Endothelial cell of umbilical vein (primary cell): ENCODE data around the gene TAOK1. TPM values are rescaled to one million over a fixed set of nuclear protein-coding genes. Genes with fewer than 3 reads are reported as not detected.

Experiments
- BruUV-seq: library from RNA; stranded (reverse); fragments of 400-500 nt; replicated peaks from 2 replicates; lab custom pipeline; 2021; lab: Mats Ljungman, UMichigan
- CTCF ChIA-PET: fragments of 300-600, 350-600 bp; sonication (Branson Sonifier 250); formaldehyde crosslinking; loops from one replicate; lab custom pipeline; 2021; ENCODE audit warnings: antibody characterized with exemption, inconsistent platforms; lab: Charles Lee
- POLR2A ChIA-PET: fragments of 300-600, 350-600 bp; sonication (Branson Sonifier 250); formaldehyde crosslinking; loops from one replicate; lab custom pipeline; 2021; ENCODE audit warnings: antibody characterized with exemption, inconsistent platforms; lab: Charles Lee
- DNase-seq: peaks from one replicate; pipeline ENCODE4 v3.0.0-alpha.2; 2011; ENCODE audit warnings: low read depth, low spot score
- FAIRE-seq: peaks from 2 replicates; lab custom pipeline; 2011; peaks lifted over from hg19 to GRCh38; lab: Jason Lieb, UNC
- H2AFZ ChIP-seq: 2 replicates; pipeline ENCODE4 v1.6.0; 2012; ENCODE audit warnings: low read depth, low read length, control low read depth, inconsistent platforms
- H3K27ac ChIP-seq: 2 replicates; pipeline ENCODE4 v1.5.1; 2011; ENCODE audit warnings: low read depth, mild to moderate bottlenecking, control low read depth, low read length, moderate library complexity; ENCODE audit not compliant: insufficient read depth
- H3K27me3 ChIP-seq, 2 experiments: 2 replicates each; pipeline versions ENCODE4 v1.6.0 to v1.6.1; 2011; ENCODE audit warnings: low read length in 2 of 2, mixed read lengths in 1 of 2; ENCODE audit not compliant: control insufficient read depth in 2 of 2, insufficient read depth in 2 of 2
- H3K36me3 ChIP-seq, 2 experiments: 2 replicates in 1 of 2; 3 replicates in 1 of 2; pipeline ENCODE4 v1.5.1; 2011; ENCODE audit warnings: low read length in 2 of 2, mild to moderate bottlenecking in 1 of 2, moderate library complexity in 1 of 2; ENCODE audit not compliant: control insufficient read depth in 2 of 2, insufficient read depth in 2 of 2; ENCODE audit errors: extremely low read depth in 1 of 2
- H3K4me1 ChIP-seq: 3 replicates; pipeline ENCODE4 v1.5.1; 2011; ENCODE audit warnings: mild to moderate bottlenecking, low read length; ENCODE audit not compliant: control insufficient read depth, insufficient read depth; ENCODE audit errors: extremely low read depth
- H3K4me2 ChIP-seq: 2 replicates; pipeline ENCODE4 v1.6.1; 2011; ENCODE audit warnings: low read length, control low read depth, mixed read lengths; ENCODE audit not compliant: insufficient read depth
- H3K4me3 ChIP-seq, 3 experiments: fragments of 200-600 bp in 1 of 3; sonication (generic), shearing (Covaris generic) in 1 of 3; replicated peaks in 1 of 3; 2 replicates each; pipeline ENCODE4 v1.5.1; 2011 to 2016; ENCODE audit warnings: control low read depth in 3 of 3, low read length in 3 of 3, mild to moderate bottlenecking in 2 of 3, inconsistent platforms in 1 of 3, low read depth in 1 of 3, moderate library complexity in 1 of 3; ENCODE audit not compliant: insufficient read depth in 1 of 3
- H3K79me2 ChIP-seq: 2 replicates; pipeline ENCODE4 v1.6.0; 2012; ENCODE audit warnings: low read length, inconsistent platforms; ENCODE audit not compliant: control insufficient read depth, insufficient read depth
- H3K9ac ChIP-seq: replicated peaks from 2 replicates; pipeline ENCODE3; 2011; ENCODE audit warnings: low read length, control low read depth; ENCODE audit not compliant: insufficient read depth; ENCODE audit errors: extremely low read depth
- H3K9me1 ChIP-seq: replicated peaks from 3 replicates; pipeline ENCODE4 v1.6.0; 2011; ENCODE audit warnings: mild to moderate bottlenecking, low read length; ENCODE audit not compliant: control insufficient read depth, insufficient read depth; ENCODE audit errors: extremely low read depth
- H3K9me3 ChIP-seq: replicated peaks from 2 replicates; pipeline ENCODE4 v1.5.1; 2012; ENCODE audit warnings: low read length, inconsistent platforms; ENCODE audit not compliant: control insufficient read depth, insufficient read depth
- H4K20me1 ChIP-seq: replicated peaks from 2 replicates; pipeline ENCODE3; 2011; ENCODE audit warnings: mild to moderate bottlenecking, low read length; ENCODE audit not compliant: control insufficient read depth, insufficient read depth; ENCODE audit errors: extremely low read depth
- CTCF ChIP-seq, 2 donors: IDR thresholded peaks; 1 replicate in 1 of 2; 2 replicates in 1 of 2; pipeline ENCODE4 v1.5.1; 2011; ENCODE audit warnings: low read length in 2 of 2, mild to moderate bottlenecking in 2 of 2, moderate library complexity in 2 of 2, control low read depth in 1 of 2, inconsistent platforms in 1 of 2, low read depth in 1 of 2; ENCODE audit not compliant: insufficient read depth in 1 of 2; ENCODE audit errors: extremely low read depth in 1 of 2
- EZH2 ChIP-seq: IDR thresholded peaks from 2 replicates; pipeline ENCODE4 v1.6.1; 2012; ENCODE audit warnings: borderline replicate concordance, low read depth, mild to moderate bottlenecking, moderate library complexity, low read length, inconsistent platforms; ENCODE audit not compliant: severe bottlenecking
- FOS ChIP-seq: IDR thresholded peaks from 2 replicates; pipeline ENCODE4 v1.6.1; 2011; ENCODE audit warnings: mild to moderate bottlenecking, low read length, moderate library complexity, borderline replicate concordance; ENCODE audit not compliant: insufficient read depth
- GATA2 ChIP-seq: IDR thresholded peaks from 2 replicates; pipeline ENCODE4 v1.7.0; 2011; ENCODE audit warnings: low read depth, mild to moderate bottlenecking, moderate library complexity, mixed read lengths, low read length; ENCODE audit not compliant: insufficient read length, insufficient read depth
- JUN ChIP-seq: IDR thresholded peaks from 2 replicates; pipeline ENCODE4 v1.6.1; 2011; ENCODE audit warnings: borderline replicate concordance, low read depth; ENCODE audit not compliant: insufficient read length, insufficient read depth
- MAX ChIP-seq: IDR thresholded peaks from 2 replicates; pipeline ENCODE4 v1.6.1; 2011; ENCODE audit not compliant: insufficient read depth, insufficient read length
- MYC ChIP-seq: IDR thresholded peaks from one replicate; pipeline ENCODE4 v1.6.1; 2011; ENCODE audit warnings: mild to moderate bottlenecking, low read depth, low read length
- POLR2A ChIP-seq: IDR thresholded peaks from 2 replicates; pipeline ENCODE4 v1.6.1; 2012; ENCODE audit warnings: low read depth, mild to moderate bottlenecking, control low read depth, low read length
- POLR2AphosphoS5 ChIP-seq: IDR thresholded peaks from 2 replicates; pipeline ENCODE4 v1.6.1; 2012; ENCODE audit warnings: low read depth, mild to moderate bottlenecking, control low read depth, low read length, moderate library complexity; ENCODE audit not compliant: insufficient read depth
- dilution Hi-C: fragments of 300-500 bp; cut with MboI; formaldehyde crosslinking; loops from one replicate; pipeline ENCODE4 v1.15.0; 2019; ENCODE audit warnings: low sequenced_read_pairs; ENCODE audit not compliant: extremely low pct_ligation_motif_present
- intact Hi-C: fragments of 100-400 bp; cut with micrococcal nuclease; formaldehyde crosslinking; loops from one replicate; pipeline ENCODE4 v1.10.0; 2022
- polyA plus RNA-seq, 4 experiments: library from polyadenylated mRNA; depleted of rRNA in 3 of 4; stranded (reverse) in 3 of 4; unstranded in 1 of 4; fragments of >200 nt; gene quantifications; 2 replicates each; pipeline versions ENCODE4 v1.2.1 to v1.2.3, GENCODE V29; 2011 to 2012; ENCODE audit warnings: missing spikeins in 1 of 4
- total RNA-seq: library from RNA; stranded (reverse); gene quantifications from 2 replicates; pipeline ENCODE4 v1.2.3, GENCODE V29; 2021

Gene TAOK1
- total and polyA plus RNA-seq, 2 donors (not counting 3 experiments of a cell fraction or from before 2014, with no cell fraction given): 11.0 to 82.2 TPM

GRCh38 chr17:29560316-29560715 lies 170.2 kb downstream of the TAOK1 start:
- CTCF ChIA-PET: interaction anchor here (1.0 kb wide), 1 partner anchor 190 kb away, joined by 3 read pairs; no protein-coding TSS in a partner anchor
- Histone ChIP-seq H4K20me1 (no peaks in the 10 kb centered on the region), H3K4me3 (no peak overlapping the region), H3K36me3 (no peaks in the 10 kb centered on the region), H2AFZ (no peak overlapping the region), H3K79me2 (no peaks in the 10 kb centered on the region), H3K9me1 (no peaks in the 10 kb centered on the region), H3K27ac (no peak overlapping the region), H3K9ac (no peak overlapping the region), H3K27me3 (no peaks in the 10 kb centered on the region), H3K4me1 (no peaks in the 10 kb centered on the region), H3K9me3 (no peaks in the 10 kb centered on the region), H3K4me2 (no peak overlapping the region)
- no peak for DNase-seq
- BruUV-seq: no TSS peak
- TF ChIP-seq POLR2AphosphoS5 (no peak), FOS (no peak), CTCF (IDR thresholded peaks at IDR 0.05; ENCODE audit: extremely low read depth in 1 of 2, insufficient read depth in 1 of 2, low read depth in 1 of 2, low read length in 2 of 2) (no peak), EZH2 (no peak), GATA2 (no peak), MYC (no peak), JUN (no peak), MAX (no peak), POLR2A (no peak)
- FAIRE-seq: no peak
- POLR2A ChIA-PET: interaction anchor here (0.6 kb wide), 1 partner anchor 15 kb away, joined by 3 read pairs; no protein-coding TSS in a partner anchor
- dilution Hi-C loops: no loop called here
- intact Hi-C loops: no loop called here
